SH-SY5Y (cell line): ENCODE data around the gene FOXP3.

ENCODE experiments used
- GATA2 ChIP-seq: IDR thresholded peaks from 2 replicates; pipeline ENCODE4 v1.6.1; 2011; ENCODE audit warnings: mild to moderate bottlenecking, low read depth, low read length
- GATA3 ChIP-seq: IDR thresholded peaks from 2 replicates; pipeline ENCODE4 v1.6.1; 2011; ENCODE audit warnings: low read depth, mild to moderate bottlenecking, low read length, moderate library complexity

DNA sequence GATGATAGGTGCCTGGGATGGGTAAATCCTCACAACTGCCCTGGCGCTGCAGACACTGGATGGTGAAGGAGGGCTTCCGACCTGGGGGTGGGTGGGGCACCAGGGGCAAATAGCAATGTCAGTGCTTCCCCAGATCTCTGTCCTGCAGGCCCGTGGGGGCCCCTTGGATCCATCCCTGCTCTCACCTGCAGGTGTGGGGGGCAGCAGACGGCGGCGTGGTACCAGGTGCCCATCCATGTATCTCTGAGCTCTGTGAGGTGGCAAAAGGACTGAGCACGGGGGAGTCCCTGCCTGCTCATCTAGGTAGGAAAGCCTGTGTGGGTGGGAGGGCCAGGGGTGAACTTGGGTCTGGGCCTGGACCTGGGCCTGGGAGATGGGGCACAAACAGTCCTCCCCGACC, 58.0 kb downstream of the FOXP3 start:
- TF ChIP-seq GATA2 (no peak), GATA3 (no peak)
